Stimulated activated CD4-positive, alpha-beta T cell treated with anti-CD3 and anti-CD28 coated beads, Interleukin-2, amount 100 ng/mL, for 24 hours (primary cell): ENCODE results near the gene ZNF541.

ENCODE experiments used
- DNase-seq, 2 donors: peaks; one replicate each; pipeline ENCODE4 v3.0.0-alpha.2; 2020

ZNF541 gene, protein sequence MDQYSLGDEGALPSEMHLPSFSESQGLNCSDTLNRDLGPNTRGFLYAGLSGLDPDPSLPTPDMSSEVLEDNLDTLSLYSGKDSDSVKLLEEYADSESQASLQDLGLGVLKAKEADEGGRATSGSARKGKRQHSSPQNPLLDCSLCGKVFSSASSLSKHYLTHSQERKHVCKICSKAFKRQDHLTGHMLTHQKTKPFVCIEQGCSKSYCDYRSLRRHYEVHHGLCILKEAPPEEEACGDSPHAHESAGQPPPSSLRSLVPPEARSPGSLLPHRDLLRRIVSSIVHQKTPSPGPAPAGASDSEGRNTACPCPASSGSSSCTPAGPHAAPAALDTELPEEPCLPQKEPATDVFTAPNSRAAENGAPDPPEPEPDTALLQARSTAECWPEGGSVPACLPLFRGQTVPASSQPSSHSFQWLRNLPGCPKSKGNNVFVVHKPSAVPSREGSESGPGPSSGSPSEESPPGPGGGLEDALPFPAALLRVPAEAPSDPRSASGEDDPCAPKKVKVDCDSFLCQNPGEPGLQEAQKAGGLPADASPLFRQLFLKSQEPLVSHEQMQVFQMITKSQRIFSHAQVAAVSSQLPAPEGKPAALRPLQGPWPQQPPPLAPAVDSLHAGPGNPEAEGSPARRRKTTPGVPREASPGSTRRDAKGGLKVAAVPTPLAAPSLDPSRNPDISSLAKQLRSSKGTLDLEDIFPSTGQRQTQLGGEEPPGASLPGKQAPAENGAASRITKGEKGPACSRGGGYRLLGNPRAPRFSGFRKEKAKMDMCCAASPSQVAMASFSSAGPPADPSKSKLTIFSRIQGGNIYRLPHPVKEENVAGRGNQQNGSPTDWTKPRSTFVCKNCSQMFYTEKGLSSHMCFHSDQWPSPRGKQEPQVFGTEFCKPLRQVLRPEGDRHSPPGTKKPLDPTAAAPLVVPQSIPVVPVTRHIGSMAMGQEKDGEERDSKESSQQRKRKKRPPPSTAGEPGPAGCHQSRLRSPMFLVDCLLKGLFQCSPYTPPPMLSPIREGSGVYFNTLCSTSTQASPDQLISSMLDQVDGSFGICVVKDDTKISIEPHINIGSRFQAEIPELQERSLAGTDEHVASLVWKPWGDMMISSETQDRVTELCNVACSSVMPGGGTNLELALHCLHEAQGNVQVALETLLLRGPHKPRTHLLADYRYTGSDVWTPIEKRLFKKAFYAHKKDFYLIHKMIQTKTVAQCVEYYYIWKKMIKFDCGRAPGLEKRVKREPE (N-terminal part only)

DNA sequence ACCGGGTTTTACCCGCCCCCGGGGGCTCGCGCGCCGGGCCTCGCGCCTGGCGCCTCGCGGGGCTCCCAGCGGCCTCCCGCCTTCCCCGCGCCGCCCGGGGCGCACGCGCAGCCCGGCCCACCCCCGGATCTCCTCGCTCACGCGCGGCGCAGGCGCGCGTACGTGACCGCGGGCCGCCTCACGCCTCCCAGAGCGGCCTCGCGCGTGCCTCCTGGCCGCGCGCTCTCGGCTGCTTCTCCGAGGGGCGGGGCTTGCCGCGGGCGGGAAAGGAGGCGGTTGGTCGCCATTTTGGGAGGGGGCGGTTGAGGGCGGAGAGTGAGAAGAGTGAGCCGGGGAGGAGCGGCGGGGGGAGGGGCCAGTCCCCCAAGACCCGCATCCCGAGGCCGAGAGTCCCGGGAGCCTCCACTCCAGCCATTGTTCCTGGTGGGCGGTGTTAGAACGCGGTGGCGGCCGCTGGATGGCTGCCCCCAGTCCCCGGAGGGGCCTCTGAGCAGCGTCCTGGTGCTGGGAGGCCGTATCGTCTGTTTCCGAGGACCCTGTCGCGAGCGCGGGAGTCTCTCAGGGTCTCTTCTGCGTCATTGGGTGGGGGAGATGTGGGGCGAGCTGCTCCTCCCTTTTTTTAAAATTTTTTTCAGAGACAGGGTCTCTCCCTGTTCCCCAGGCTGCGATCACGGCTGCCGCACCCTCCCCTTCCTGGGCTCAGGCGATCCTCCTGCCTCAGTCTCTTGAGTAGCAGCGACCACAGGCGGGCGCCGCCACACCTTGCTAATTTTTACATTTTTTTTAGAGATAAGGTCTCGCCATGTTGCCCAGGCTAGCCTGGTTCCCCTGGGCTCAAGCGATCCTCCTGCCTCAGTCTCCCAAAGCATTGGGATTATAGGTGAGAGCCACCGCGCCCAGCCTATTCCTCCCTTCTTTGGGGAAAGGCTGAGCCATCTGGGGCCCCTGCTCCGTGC, at the start of gene ZNF541:
Gene ZNF541 (minus strand): TSS at position 78 of the 956 bp plus-strand sequence. CDS start 17,292 bp downstream, outside the sequence.
- peak; percentile 78 to 83 for DNase-seq

DNA sequence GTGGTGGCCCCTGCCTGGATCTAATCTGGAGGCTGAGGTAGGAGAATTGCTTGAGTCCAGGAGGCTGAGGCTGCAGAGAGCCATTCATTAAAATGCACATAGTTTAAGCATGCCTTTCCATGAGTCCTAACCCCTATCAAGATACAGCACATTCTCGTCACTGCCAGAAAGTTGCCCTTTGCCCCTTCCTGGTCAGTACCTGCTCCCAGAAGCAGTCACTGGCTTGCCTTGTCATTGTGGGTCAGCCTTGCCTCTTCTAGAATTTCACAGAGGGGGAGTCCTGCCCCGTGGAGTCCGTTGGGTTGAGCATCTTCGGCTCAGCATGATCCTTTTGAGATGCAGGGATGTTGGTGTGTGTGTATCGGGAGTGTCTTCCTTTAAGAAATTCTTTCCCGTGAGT, 46.8 kb upstream of the ZNF541 start:
- no peak for DNase-seq

DNA sequence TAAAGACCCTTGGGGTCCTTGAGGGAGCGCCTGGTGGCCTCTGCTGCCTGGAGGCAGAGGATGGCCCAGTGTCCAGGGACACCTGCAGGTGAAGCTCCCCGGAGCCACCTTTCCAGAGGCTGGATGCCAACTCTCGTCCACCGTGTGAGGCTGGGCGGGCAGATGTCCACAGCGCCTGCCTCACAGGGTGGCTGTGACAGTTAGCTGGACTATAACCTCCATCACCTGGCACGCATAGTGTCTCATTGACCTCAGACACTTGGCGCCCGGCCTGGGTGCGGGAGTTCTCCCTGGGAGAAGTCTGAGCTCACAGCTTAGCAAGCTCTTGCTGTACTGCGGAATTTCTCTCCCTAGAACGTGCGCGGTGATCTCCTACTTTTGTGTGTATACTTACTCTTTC, 45.8 kb upstream of the ZNF541 start:
- DNase-seq: no peak

DNA sequence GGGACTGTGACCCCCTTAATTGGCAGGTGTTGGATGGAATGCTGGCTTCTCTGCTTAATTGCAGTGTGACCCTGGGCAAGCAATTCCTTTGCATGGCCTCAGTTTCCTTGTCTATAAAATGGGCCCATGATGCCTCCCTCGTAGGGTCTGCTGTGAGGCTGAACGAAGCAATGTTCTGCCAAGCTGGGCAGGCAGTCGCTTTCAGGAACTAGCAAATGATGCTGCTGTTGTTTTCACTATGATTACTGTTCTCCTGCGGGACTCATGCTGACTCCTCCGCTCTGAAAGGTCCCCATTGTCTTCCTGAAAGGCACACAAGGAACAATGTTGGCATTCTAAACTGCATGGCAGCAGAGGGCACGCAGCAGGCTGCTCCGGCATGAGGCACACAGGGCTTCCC, 42.8 kb upstream of the ZNF541 start:
- DNase-seq: no peak

DNA sequence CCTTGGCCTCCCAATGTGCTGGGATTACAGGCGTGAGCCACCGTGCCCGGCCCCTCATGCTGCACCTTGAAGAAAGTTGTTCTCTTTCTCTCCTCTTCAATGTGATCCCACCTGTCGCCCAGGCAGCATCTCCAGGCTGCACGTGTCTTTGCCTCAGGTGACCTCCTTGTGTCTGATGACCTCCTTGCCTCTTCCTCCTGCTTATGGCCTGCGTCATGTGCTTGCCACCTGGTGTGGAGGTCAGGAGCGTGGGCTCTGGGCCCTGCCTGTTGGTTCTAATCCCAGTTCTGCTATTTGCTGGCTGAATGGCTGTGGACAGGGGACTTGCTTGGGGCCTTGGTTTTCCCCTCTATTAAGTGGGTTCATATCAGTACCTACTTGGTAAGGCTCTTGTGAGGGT, 42.3 kb upstream of the ZNF541 start:
- no peak for DNase-seq

DNA sequence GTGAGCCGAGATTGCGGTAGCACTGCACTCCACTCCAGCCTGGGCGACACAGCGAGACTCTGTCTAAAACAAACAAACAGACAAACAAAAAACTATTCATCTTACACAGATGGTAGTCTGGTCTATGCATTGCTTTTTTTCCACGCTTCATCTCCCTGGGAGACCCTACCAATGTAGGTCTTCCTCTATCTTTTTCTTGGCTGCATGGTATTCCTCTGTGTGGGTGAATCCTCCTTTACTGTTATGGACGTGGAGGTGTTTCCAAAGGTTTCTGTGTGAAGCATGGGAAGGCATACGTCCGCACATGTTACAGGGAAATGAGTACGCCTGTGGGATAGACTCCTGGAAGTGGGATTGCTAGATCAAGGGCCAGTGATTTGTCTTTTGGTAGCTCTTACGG, 41.6 kb upstream of the ZNF541 start:
- DNase-seq: no peak

DNA sequence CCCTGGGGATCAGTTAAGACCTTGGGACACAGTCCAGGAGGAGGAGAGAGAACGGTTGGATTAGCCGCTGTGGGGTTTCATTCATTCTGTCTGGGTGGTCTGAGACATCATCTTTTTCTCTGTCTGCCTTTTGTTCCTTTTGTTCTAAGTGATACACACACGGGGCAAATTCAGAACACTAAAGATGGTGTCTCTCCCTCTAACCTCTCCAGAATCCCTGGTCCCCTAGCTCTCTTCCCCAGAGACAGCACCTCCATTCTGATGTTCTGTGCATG, 41.0 kb upstream of the ZNF541 start:
- DNase-seq: no peak

DNA sequence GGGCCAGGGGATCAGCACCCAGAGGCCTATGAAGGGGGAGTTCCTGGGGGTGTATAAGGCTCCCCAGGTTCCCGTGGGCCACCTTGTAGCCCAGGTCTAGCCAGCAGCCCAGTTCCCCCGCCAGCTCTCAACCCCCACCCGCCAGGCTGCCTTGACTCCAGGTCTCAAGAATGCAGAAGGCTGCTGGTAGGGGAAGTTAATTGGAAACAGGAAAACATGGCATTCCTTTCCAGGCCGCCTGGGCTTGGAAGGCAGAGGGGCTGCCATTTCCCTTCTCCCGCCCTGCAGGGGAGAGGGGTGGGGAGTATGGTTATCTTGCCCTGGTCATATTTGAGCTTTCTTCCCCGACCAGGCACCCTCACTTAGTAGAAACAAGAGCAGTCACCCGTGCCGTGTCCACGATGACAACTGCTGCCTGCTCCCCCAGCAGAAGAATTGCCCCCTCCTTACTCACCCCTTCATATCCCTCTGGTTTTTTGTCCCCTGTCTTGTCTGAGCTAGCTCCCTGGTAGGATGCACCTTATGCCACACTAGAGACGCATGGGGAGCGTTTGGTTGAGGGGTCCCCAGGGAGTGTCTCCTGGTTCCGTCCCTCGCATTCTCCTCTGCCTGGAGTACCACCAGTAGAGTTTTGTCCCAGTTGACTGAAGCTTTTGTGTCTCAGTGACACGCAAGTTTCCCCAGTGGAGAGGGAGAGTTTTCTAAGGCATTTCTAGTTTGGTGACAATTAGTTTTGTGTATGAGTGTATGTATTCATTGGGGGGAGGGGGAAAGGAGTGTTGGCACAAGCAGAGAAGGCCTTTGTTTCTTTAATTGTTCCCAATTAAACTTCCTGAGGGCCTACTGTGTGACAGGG, 40.4 kb upstream of the ZNF541 start:
- DNase-seq: no peak

DNA sequence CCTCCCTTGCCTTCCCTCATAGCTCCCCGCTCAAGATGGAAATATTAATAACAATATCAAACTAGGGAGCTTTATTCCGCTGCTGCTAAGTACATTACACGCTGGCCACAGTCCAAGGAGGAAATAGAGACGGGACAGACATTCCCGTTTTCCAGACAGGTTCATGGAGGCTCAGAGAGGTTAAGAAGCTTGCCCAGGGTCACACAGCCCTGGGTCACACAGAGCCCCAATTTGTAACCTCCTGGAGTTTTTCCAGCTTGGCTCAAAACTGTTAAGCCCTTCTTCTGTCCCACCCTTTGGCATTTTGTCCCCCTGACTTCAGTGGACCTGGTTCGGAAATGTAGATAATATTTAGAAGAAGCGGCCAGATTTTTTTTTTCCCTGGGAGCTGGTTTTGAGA, 38.0 kb upstream of the ZNF541 start:
- no peak for DNase-seq

DNA sequence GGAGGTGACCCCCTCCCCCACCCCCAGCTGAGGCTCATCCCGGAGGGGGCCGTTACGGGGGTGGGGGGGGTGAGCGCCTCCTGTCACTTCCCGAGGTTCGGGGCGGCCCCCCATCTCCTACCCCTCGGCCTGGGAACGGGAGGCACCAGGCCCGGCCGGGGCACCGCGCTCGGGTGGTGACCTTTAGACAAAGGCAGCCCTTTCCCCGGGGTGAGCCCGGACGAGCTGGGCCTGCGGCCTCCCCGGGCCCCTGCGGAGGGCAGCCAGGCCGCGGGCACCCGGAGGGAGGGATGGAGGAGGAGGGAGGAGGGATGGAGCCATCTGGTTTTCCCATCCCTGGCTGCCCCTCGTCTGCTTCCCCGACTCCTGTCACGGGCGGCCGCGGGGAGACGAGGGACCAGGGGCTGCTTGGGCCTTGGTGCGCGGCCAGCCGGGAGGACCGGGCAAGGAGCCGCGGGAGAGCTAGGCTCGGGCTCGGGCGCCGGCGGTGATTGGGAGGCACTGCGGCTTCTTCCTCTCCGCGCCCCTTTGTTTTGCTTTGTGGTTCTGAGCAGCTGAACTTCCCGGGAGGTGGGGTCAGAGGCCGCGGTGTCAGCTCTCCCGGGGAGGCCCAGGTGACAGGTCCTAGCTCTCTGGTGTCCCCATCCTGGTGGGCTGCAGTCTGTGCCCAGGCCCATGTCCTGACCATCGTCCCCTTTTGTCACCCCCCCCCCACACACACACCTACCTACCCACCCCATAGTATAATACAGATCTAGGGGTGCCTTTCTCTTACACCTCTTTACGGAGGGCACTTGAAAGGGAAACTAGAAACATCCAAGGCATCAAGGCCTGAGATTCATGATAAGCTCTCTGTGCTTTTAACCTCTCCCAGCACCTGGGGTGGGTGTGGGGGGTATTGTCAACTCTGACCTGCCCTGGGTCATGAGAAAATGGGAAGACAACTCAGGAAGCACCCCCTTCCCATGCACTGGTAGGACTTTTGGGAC, 37.3 kb upstream of the ZNF541 start:
- DNase-seq: peak; percentile 50 to 57

DNA sequence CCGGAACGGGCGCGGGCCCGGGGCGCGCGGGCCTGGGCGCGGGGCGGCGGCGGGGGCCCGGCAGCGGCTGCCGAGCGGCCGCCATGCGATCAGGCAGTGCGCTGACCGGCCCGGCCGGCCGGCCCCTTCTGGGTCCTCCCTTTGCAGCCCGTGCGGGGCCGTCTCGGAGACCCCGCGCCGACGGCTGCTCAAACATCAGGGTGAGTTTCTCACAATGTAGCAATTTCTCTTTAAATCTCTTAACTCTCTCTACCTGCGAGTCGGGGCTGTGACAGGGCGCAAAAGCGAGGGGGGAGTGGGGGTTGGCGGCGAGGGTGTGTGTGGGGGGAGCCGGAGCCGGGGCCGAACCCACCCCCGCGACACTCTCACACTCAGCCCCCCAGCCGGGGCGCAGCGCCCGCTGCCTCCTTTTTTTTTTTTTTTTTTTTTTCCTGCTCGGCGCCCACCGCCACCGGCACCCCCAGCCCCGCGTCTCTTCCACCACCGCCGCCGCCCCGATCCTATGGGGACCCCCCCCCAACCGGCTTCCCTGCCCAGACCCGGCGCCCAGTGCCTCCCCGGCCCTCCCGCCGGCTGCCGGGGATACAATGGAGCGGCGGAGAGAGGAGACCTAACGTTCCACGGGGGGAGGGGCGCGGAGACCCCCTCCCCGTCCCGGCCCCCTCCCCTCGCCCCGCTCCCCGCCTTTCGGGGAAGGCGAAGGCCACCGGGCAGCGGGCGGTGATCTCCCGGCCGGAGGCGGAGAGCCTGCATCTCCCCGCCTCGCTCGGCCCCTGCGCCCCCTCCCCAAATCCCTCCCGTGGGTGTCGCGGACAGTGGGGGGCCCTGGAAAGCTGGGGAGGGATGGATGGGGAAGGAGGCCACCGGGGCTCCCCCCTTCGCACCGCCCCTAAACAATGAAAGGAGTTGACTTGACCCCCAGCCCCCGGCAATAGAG, 36.3 kb upstream of the ZNF541 start, which contains the start of gene BICRA:
Gene BICRA (plus strand): TSS at position 166 of the 937 bp plus-strand sequence. CDS start 64,441 bp downstream, outside the sequence.
- peak; percentile 83 to 84 for DNase-seq

DNA sequence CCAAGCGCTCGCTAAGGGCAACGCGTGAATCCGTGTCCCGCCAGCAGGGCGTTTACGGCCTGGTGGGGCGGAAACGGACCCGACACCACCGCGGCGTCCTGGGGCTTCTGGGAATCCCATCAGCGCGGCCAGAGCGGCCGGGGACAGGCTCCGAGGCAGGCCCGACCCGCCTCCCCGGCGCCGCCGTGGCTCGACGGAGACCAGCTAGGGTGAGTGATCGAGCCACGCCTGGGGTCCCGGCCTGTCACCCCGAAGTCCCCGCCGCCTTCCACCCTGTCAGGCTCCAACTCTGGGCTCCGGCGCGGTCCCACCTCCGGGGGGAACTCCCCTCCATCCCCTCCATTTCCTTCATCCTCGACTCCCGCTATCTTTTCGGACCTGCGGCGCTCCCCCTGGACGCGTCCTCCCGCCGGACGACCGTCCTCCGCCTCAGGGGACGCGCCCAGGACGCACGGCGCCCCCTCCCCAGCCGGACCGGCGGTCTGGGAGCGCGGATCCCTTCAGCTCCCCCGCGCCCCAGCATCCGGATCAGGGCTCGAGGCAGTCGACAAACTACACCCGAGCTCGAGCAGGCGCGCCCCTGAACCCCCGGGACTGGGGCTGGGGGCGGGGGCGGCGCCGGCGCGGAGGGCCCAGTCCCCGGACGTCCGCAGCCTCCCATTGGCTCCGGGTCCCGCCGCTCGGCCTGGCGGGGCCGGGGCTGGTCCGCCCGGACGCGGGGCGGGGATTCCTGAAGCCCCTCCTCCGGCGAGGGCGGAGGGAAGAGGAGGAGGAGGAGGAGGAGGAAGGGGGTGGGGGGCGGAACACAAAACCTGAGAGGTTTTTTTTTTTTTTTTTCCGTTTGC, 35.3 kb upstream of the ZNF541 start:
- DNase-seq: peak; percentile 97 to 98

DNA sequence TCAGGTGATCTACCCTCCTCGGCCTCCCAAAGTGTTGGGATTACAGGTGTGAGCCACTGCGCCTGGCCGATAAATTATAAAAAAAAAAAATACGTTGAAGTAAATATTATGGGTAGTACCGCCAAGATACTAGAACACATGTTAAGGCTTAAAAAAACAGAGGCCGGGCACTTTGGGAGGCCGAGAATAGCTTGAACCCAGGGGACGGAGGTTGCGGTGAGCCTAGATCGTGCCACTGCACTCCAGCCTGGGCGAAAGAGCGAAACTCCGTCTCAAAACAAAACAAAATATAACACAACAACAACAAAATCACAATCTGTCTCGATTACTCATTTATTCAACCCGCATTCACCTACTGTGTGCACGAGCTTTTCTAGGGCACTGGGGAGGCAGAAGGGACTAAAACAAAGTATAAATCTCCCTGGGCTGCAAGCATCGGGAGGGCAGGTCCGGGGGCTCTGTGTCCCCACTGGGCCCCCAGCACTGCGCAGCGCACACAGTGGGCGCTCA, 34.7 kb upstream of the ZNF541 start:
- no peak for DNase-seq

DNA sequence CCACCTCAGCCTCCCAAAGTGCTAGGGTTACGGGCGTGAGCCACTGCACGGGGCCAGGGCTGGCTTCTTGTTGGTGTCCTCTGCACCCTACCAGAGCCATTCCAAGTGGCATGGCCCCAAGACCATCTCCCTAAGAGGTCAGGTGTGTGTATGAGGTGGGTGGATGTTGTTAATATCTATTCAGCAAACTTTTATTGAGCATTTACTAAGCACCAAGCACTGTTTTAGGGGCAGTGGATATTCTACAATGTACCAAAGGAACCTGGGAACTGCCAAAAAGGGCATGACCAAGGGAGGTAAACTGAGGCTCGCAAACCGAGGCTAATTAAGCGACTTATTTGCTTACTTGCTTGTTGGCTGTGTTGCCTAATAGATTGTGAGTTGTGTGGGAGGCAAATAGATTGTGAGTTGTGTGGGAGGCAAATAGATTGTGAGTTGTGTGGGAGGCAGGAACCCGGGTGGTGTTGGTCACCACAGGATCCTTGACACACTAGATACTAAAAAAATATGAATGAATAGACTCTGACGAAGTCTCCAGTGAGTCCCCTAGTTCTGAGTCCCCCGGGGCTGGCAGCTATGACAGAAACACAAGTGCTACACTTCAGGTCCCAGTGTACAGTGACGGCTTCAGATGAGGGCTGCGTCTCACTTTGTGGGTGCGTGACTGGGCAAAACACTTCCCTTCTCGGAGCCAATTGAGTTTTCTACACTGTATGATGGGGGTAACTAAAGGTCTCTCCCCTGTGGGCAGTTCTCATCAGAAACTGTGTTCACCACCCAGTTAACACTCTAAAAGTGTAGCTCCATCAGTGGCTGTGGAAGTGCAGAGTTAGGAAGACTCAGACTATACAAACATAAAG, 31.0 kb upstream of the ZNF541 start:
- DNase-seq: no peak

DNA sequence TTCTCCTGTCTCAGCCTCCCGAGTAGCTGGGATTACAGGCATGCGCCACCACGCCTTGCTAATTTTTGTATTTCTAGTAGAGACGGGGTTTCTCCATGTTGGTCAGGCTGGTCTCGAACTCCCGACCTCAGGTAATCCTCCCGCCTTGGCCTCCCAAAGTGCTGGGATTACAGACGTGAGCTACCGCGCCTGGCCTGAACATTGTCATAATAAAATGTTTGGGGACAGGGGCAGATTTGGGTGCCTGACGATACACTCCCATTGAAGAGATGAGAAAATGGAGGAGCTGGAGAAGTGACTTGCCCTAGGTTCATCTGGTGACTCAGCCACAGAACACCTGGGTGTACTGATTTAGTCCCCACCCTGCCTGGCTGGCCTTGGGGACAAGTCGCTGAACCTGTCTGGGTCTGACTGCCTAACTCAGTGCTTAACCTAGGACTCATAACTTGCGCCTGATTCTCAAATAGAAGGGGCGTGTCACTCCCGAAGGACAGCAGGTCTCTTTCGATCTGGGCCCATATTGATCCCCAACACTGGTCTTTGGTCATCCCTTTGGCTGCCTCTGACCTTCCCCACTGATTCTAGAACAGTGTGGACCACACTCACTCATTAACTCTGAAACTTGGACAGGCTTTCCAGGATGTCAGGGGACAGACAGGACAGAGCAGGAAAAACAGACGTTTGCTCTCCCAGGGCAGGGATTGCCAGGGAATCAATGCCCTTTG, 28.4 kb upstream of the ZNF541 start:
- no peak for DNase-seq
